ENCODE measurements around the gene UBE2V1.
"Not testable (repeated sequence)": the region's sequence is repeated elsewhere in the genome, so short reads cannot be mapped to it uniquely, and the experiment has no call there.

Gene UBE2V1

GRCh38 chr20:50115041-50115512, 2.1 kb upstream of the UBE2V1 start:
- DNase-seq (ENCODE audit: low read depth) = no peak

GRCh38 chr20:50113420-50114224, 672 bp upstream of the UBE2V1 start:
- no peak for DNase-seq (ENCODE audit: low read depth)

DNA sequence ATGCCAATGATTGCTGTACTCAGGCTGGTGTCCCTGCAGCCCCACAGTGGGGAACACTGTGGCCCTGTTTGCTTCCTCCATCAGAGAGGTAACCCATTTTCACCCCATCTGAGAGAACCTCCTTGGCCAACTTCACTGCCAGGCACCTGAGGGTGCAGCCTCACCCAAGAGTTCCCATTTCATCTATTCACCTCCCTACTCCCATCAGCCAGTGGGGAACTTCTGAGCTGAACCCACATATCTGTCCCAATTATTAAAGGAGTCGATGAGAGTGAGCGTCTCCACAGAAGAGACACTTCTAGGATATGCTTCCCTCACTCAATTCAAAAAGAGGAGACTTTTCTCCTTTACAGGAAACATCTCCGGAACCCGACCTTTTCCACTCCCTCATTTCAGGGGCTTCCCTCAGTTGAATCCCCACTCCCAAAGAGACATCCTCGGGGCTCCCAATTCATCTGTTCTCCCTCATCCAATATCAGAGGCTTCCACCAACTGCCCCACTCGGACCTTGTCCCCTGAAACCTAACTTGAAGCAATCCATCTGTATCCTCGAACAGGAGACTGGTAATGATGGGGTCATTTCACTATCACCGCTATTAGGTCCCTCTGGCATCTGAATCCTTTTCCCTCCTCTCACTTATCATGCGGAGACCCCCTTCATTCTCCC, 988 bp downstream of the UBE2V1 start:
- no peak for DNase-seq (ENCODE audit: low read depth)

- DNase-seq (ENCODE audit: low read depth) = no peak
Measured at GRCh38 chr20:50111120-50111828, 1.7 kb downstream of the UBE2V1 start.

- DNase-seq (ENCODE audit: low read depth) = no peak
Measured at GRCh38 chr20:50110141-50111047, 2.6 kb downstream of the UBE2V1 start.

DNA sequence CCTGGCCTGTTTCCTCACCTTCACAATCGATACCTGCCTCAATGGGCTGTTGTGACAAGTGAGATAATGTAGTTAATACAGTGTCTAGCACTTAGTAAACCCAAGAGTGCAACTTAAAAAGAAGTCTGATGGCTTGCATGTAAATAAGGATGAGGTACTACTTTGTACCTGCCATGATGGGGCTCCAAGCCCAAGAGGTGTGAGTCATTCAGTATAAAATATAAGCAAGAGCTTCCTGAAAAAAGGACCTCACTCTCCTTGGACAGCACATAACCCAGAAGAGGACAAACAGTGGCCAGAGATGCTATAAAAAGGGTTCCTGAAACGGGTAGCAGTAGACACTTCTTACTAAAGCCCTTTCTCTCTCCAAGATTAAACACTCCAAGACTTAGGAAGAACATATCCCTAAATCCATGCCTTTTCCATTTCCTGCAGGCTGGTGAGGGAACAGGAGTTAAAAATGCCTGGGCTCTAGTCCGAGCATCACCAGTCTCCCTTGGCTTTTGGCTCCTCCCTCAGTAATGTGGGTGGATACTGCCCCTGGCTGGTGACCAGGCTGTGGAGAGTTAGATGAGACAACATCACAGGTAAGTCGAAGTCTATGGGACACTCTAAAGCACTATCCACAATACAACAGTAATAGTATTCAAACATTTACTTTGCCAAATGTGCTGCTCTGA, 4.3 kb downstream of the UBE2V1 start:
- DNase-seq (ENCODE audit: low read depth) = no peak

DNA sequence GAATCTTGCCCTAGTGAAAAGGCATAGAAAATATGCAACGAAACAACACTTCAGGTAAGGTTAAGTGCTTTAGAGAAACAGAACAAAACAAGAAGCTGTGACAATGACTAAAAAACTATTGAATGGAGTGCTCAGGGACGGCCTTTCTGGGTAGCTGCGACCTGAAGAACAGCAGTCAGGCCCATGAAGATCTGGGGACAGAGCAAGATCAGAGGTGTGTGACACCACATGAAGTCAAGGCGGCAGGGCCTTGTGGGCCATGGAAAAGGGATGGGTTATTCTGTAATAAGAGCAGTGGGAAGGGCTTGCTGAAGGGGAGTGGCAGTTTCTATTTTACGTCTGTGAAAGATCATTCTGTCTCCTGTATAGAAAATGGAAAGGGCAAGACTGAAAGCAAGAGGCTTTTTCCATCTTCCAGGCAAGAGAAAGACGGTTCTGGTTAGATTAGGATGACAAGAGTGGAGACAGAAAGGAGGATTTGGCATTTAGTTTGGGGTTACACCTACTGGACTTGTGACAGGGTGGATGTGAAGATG, 5.1 kb downstream of the UBE2V1 start:
- no peak for DNase-seq (ENCODE audit: low read depth)

- no peak for DNase-seq (ENCODE audit: low read depth)
Measured at GRCh38 chr20:50107086-50107660, 5.8 kb downstream of the UBE2V1 start.

DNA sequence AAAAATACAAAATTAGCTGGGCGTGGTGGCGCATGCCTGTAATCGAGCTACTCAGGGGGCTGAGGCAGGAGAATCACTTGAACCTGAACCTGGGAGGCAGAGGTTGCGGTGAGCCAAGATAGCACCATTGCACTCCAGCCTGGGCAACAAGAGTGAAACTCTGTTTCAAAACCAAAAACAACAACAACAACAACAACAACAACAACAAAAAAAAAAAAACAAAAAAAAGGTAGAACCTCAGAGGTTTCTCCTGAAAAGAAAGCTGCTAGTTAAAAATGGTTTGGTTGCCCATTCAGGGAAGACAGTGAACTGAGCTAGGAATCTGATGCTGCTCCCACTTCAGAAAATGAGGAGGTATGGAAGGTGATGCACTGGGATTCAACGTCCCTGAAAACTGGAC, 6.3 kb downstream of the UBE2V1 start:
- DNase-seq (ENCODE audit: low read depth) = not testable (repeated sequence)

- DNase-seq (ENCODE audit: low read depth) = not testable (repeated sequence)
Measured at GRCh38 chr20:50103464-50104107, 9.4 kb downstream of the UBE2V1 start.

GRCh38 chr20:50102551-50102950, 10.4 kb downstream of the UBE2V1 start:
- not testable (repeated sequence) for DNase-seq (ENCODE audit: low read depth)

GRCh38 chr20:50101887-50102286, 11.1 kb downstream of the UBE2V1 start:
- DNase-seq (ENCODE audit: low read depth) = no peak

GRCh38 chr20:50101281-50101680, 11.7 kb downstream of the UBE2V1 start:
- DNase-seq (ENCODE audit: low read depth) = no peak

- no peak for DNase-seq (ENCODE audit: low read depth)
Measured at GRCh38 chr20:50100552-50100951, 12.4 kb downstream of the UBE2V1 start.

DNA sequence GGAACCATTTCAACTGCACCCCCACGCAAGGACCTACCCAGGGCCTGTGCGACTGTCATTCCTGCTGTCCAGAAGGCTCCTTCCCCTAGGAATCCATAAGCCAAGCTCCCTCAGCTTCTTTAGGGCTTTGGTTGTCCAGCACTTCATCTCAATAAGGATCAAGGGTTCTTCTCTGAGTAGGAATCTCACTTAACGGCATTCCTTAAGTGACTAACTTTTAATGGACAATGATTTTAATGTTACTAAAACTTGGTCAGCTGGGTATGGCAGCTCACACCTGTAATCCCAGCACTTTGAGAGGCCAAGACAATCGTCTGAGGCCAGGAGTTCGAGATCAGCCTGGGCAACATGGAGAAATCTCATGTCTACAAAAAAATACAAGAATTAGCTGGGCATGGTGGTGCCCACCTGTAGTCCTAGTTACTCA, 13.4 kb downstream of the UBE2V1 start:
- DNase-seq (ENCODE audit: low read depth) = no peak

GRCh38 chr20:50099113-50099512, 13.8 kb downstream of the UBE2V1 start:
- DNase-seq (ENCODE audit: low read depth) = no peak

- DNase-seq (ENCODE audit: low read depth) = no peak
Measured at GRCh38 chr20:50098259-50098658, 14.7 kb downstream of the UBE2V1 start.

DNA sequence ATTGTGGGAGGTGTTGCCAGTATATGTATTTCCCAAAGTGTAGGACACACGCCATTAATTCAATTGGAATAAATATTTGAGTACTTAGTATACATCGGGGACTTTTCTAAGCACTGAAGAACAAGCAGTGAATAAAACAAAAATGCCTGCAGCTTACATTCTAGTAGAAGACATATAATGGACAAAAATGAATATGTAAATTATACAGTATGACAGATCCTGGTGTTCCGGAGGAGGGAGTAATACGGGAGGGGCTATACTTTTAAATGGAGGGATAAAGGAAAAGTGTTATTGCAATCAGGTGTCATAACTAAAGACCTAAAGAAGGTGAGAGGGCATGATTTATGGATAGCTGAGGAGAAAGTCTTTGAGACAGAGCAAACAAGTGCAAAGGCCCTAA, 15.1 kb downstream of the UBE2V1 start:
- no peak for DNase-seq (ENCODE audit: low read depth)

GRCh38 chr20:50096237-50096636, 16.7 kb downstream of the UBE2V1 start:
- DNase-seq (ENCODE audit: low read depth) = no peak
